ENCODE data around the gene PLXDC1.

DNA sequence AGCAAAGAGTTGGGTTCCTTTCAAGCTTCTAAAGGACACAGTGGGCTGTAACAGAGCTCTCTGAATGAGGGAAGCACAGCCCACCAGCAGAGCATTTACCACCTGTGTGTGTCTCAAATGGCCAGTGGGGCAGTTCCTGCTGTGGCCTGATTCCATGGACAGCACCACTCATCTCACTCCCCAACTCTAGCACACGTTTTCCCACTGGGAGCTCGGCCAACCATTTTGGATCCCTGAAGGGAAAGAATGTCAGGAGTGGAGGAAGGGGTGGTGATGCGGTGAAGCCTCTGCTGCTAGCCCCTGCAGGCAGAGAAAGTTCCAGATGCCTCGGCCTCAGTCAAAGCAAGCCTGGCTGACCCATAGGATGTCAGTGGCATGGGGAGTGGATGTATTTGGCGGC is 86.6 kb downstream of the PLXDC1 start:
- TF ChIP-seq, protein P1, sequence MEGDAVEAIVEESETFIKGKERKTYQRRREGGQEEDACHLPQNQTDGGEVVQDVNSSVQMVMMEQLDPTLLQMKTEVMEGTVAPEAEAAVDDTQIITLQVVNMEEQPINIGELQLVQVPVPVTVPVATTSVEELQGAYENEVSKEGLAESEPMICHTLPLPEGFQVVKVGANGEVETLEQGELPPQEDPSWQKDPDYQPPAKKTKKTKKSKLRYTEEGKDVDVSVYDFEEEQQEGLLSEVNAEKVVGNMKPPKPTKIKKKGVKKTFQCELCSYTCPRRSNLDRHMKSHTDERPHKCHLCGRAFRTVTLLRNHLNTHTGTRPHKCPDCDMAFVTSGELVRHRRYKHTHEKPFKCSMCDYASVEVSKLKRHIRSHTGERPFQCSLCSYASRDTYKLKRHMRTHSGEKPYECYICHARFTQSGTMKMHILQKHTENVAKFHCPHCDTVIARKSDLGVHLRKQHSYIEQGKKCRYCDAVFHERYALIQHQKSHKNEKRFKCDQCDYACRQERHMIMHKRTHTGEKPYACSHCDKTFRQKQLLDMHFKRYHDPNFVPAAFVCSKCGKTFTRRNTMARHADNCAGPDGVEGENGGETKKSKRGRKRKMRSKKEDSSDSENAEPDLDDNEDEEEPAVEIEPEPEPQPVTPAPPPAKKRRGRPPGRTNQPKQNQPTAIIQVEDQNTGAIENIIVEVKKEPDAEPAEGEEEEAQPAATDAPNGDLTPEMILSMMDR (IDR thresholded peaks at IDR 0.05), result no peak
- no peak for TF ChIP-seq POLR2AphosphoS5 (IDR thresholded peaks at IDR 0.05; ENCODE audit: low read depth, low read length)
- TF ChIP-seq, protein P2, sequence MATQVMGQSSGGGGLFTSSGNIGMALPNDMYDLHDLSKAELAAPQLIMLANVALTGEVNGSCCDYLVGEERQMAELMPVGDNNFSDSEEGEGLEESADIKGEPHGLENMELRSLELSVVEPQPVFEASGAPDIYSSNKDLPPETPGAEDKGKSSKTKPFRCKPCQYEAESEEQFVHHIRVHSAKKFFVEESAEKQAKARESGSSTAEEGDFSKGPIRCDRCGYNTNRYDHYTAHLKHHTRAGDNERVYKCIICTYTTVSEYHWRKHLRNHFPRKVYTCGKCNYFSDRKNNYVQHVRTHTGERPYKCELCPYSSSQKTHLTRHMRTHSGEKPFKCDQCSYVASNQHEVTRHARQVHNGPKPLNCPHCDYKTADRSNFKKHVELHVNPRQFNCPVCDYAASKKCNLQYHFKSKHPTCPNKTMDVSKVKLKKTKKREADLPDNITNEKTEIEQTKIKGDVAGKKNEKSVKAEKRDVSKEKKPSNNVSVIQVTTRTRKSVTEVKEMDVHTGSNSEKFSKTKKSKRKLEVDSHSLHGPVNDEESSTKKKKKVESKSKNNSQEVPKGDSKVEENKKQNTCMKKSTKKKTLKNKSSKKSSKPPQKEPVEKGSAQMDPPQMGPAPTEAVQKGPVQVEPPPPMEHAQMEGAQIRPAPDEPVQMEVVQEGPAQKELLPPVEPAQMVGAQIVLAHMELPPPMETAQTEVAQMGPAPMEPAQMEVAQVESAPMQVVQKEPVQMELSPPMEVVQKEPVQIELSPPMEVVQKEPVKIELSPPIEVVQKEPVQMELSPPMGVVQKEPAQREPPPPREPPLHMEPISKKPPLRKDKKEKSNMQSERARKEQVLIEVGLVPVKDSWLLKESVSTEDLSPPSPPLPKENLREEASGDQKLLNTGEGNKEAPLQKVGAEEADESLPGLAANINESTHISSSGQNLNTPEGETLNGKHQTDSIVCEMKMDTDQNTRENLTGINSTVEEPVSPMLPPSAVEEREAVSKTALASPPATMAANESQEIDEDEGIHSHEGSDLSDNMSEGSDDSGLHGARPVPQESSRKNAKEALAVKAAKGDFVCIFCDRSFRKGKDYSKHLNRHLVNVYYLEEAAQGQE (IDR thresholded peaks at IDR 0.05; ENCODE audit: insufficient read depth in 1 of 2, low read depth in 2 of 2, low read length in 1 of 2), result no peak
- TF ChIP-seq SIN3A (IDR thresholded peaks at IDR 0.05; ENCODE audit: borderline replicate concordance, insufficient read depth, low read depth, low read length), result no peak
- TF ChIP-seq TCF7L2 (IDR thresholded peaks at IDR 0.05; ENCODE audit: low read depth, low read length), result no peak

All from Panc1 (cell line).